HL-60 (cell line): ENCODE measurements around the gene RIOK3.

ENCODE experiments used
- DNase-seq, 2 experiments: peaks; one replicate each; pipeline ENCODE4 v3.0.0-alpha.2; 2010 to 2020; ENCODE audit warnings: low read depth in 1 of 2, low spot score in 1 of 2
- H3K27ac ChIP-seq: fragments of 250-450 bp; sonication (Bioruptor Pico); replicated peaks from 2 replicates; pipeline ENCODE4 v1.5.1; 2020; ENCODE audit warnings: mild to moderate bottlenecking, moderate library complexity
- H3K27me3 ChIP-seq: fragments of 250-450 bp; sonication (Bioruptor Pico); 2 replicates; pipeline ENCODE4 v1.5.1; 2021; ENCODE audit warnings: mild to moderate bottlenecking, moderate library complexity; ENCODE audit not compliant: insufficient read depth, poor library complexity, severe bottlenecking
- H3K4me3 ChIP-seq: replicated peaks from 2 replicates; pipeline ENCODE4 v1.5.1; 2011; ENCODE audit warnings: mild to moderate bottlenecking, control low read depth, low read length; ENCODE audit not compliant: insufficient read depth
- GABPA ChIP-seq: IDR thresholded peaks from 2 replicates; pipeline ENCODE4 v1.6.1; 2012; ENCODE audit warnings: low read depth
- POLR2AphosphoS5 ChIP-seq: IDR thresholded peaks from 2 replicates; pipeline ENCODE4 v1.6.1; 2012; ENCODE audit warnings: low read depth
- SPI1 ChIP-seq: IDR thresholded peaks from 2 replicates; pipeline ENCODE4 v1.6.1; 2012; ENCODE audit warnings: low read depth, mild to moderate bottlenecking, borderline replicate concordance
- TF ChIP-seq, protein P1 (sequence below): IDR thresholded peaks from 2 replicates; pipeline ENCODE4 v1.6.1; 2012; ENCODE audit warnings: low read depth; ENCODE audit not compliant: insufficient replicate concordance
- TF ChIP-seq, protein P2 (sequence below): IDR thresholded peaks from one replicate; pipeline ENCODE4 v1.5.1; 2011; ENCODE audit warnings: low read length, control low read depth, inconsistent platforms; ENCODE audit not compliant: insufficient read depth

Gene RIOK3

DNA sequence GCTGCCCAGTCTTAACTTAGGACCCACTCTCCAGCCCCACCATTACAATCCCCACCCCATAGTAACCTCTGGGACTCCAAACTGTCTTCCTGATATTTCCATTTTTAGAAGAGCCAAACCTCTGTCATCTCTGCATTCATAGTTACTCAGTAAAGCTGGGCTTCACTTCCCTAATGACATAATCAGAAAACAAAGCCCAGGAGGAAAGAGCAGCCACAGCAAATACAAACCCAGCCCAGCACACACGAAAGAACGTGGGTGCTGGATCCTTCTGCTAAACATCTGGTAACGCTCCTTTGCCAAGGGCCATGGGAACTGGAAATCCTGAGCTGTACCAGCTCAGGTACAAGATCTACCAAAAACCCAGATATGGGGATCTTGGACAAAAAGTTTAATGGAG, 36.8 kb upstream of the RIOK3 start:
- TF ChIP-seq SPI1 (peak; percentile 72; the same call in 1 of the 2 replicates), POLR2AphosphoS5 (no peak), GABPA (no peak)
- TF ChIP-seq, protein P1, sequence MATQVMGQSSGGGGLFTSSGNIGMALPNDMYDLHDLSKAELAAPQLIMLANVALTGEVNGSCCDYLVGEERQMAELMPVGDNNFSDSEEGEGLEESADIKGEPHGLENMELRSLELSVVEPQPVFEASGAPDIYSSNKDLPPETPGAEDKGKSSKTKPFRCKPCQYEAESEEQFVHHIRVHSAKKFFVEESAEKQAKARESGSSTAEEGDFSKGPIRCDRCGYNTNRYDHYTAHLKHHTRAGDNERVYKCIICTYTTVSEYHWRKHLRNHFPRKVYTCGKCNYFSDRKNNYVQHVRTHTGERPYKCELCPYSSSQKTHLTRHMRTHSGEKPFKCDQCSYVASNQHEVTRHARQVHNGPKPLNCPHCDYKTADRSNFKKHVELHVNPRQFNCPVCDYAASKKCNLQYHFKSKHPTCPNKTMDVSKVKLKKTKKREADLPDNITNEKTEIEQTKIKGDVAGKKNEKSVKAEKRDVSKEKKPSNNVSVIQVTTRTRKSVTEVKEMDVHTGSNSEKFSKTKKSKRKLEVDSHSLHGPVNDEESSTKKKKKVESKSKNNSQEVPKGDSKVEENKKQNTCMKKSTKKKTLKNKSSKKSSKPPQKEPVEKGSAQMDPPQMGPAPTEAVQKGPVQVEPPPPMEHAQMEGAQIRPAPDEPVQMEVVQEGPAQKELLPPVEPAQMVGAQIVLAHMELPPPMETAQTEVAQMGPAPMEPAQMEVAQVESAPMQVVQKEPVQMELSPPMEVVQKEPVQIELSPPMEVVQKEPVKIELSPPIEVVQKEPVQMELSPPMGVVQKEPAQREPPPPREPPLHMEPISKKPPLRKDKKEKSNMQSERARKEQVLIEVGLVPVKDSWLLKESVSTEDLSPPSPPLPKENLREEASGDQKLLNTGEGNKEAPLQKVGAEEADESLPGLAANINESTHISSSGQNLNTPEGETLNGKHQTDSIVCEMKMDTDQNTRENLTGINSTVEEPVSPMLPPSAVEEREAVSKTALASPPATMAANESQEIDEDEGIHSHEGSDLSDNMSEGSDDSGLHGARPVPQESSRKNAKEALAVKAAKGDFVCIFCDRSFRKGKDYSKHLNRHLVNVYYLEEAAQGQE, result no peak
- DNase-seq, result peak; percentile 31 to 40
- peak overlapping the region; percentile 68 for H3K27ac ChIP-seq
- H3K4me3 ChIP-seq, result no peak overlapping the region
- no peaks in the 10 kb centered on the region for H3K27me3 ChIP-seq

GRCh38 chr18:23421277-23421676, 31.8 kb upstream of the RIOK3 start:
- no peaks in the 10 kb centered on the region for H3K27me3 ChIP-seq
- TF ChIP-seq, protein P1, result no peak
- TF ChIP-seq, protein P2, sequence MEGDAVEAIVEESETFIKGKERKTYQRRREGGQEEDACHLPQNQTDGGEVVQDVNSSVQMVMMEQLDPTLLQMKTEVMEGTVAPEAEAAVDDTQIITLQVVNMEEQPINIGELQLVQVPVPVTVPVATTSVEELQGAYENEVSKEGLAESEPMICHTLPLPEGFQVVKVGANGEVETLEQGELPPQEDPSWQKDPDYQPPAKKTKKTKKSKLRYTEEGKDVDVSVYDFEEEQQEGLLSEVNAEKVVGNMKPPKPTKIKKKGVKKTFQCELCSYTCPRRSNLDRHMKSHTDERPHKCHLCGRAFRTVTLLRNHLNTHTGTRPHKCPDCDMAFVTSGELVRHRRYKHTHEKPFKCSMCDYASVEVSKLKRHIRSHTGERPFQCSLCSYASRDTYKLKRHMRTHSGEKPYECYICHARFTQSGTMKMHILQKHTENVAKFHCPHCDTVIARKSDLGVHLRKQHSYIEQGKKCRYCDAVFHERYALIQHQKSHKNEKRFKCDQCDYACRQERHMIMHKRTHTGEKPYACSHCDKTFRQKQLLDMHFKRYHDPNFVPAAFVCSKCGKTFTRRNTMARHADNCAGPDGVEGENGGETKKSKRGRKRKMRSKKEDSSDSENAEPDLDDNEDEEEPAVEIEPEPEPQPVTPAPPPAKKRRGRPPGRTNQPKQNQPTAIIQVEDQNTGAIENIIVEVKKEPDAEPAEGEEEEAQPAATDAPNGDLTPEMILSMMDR, result no peak
- no peak for TF ChIP-seq GABPA
- no peak for TF ChIP-seq POLR2AphosphoS5
- TF ChIP-seq SPI1, result no peak
- no peak for DNase-seq
- no peak overlapping the region for H3K4me3 ChIP-seq
- no peak overlapping the region for H3K27ac ChIP-seq

- peak; percentile 97 for DNase-seq
- TF ChIP-seq GABPA (no peak), POLR2AphosphoS5 (peak; percentile 83)
- Histone ChIP-seq H3K27ac (peak overlapping the region; percentile 55), H3K27me3 (no peaks in the 10 kb centered on the region), H3K4me3 (no peak overlapping the region)
Observed at GRCh38 chr18:23422751-23423418, 30.2 kb upstream of the RIOK3 start.

DNA sequence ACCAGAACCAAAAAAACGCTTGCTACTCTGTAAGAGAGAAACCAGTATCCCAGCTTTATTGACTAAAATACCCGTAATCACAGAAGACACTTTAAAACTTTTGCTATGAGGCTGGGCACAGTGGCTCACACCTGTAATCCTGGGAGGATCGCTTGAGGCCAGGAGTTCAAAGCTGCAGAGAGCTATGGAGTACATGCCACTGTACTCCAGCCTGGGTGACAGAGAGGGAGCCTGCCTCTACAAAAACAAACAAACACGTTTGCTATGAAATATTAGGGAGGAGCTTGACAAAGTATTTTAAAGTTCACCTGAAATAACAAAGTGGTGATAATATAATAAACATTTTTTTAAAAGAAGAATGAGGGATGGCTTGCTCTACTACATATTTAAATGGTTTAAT, 28.5 kb upstream of the RIOK3 start:
- H3K27me3 ChIP-seq, result no peaks in the 10 kb centered on the region
- no peak overlapping the region for H3K27ac ChIP-seq
- TF ChIP-seq, protein P2, result no peak
- TF ChIP-seq SPI1 (no peak), POLR2AphosphoS5 (no peak), GABPA (no peak)
- TF ChIP-seq, protein P1, result no peak
- DNase-seq, result no peak
- no peak overlapping the region for H3K4me3 ChIP-seq
